Spleen (tissue), 11 donors: ENCODE results near the gene ARHGAP24. TPM values are rescaled to one million over a fixed set of nuclear protein-coding genes. Genes with fewer than 3 reads are reported as not detected.

ENCODE experiments used
- DNase-seq: peaks from one replicate; pipeline ENCODE4 v3.0.0-alpha.2; 2020
- H3K27ac ChIP-seq, 8 donors: fragments of 200-600 bp; sonication (generic) in 7 of 8; 1 replicate in 4 of 8; 2 replicates in 4 of 8; pipeline versions ENCODE4 v1.5.0 to v1.8.0; 2016 to 2021; ENCODE audit warnings: inconsistent platforms in 4 of 8, mild to moderate bottlenecking in 4 of 8, moderate library complexity in 1 of 8
- H3K27me3 ChIP-seq, 7 donors: fragments of 200-600 bp; sonication (generic) in 6 of 7; replicated peaks in 1 of 7; 1 replicate in 4 of 7; 2 replicates in 3 of 7; pipeline versions ENCODE4 v1.5.0 to v1.8.0; 2016 to 2021; ENCODE audit warnings: inconsistent platforms in 3 of 7, mild to moderate bottlenecking in 1 of 7
- H3K36me3 ChIP-seq, 6 donors: fragments of 200-600 bp; sonication (generic) in 5 of 6; 1 replicate in 4 of 6; 2 replicates in 2 of 6; pipeline versions ENCODE4 v1.5.0 to v1.8.0; 2016 to 2021; ENCODE audit warnings: inconsistent platforms in 2 of 6
- H3K4me1 ChIP-seq, 6 donors: fragments of 200-600 bp; sonication (generic) in 5 of 6; 1 replicate in 3 of 6; 2 replicates in 3 of 6; pipeline versions ENCODE4 v1.5.0 to v1.8.0; 2016 to 2021; ENCODE audit warnings: inconsistent platforms in 3 of 6
- H3K4me3 ChIP-seq, 8 donors: fragments of 200-600 bp; sonication (generic) in 7 of 8; 1 replicate in 4 of 8; 2 replicates in 4 of 8; pipeline versions ENCODE4 v1.5.0 to v1.8.0; 2016 to 2021; ENCODE audit warnings: inconsistent platforms in 4 of 8, mild to moderate bottlenecking in 4 of 8, moderate library complexity in 2 of 8
- H3K9me3 ChIP-seq, 8 donors: fragments of 200-600 bp; sonication (generic) in 7 of 8; 1 replicate in 4 of 8; 2 replicates in 4 of 8; pipeline versions ENCODE4 v1.5.0 to v1.8.0; 2016 to 2021; ENCODE audit warnings: inconsistent platforms in 4 of 8
- CTCF ChIP-seq, 11 experiments: fragments of 200-600 bp in 7 of 11; fragments of 450-650 bp in 4 of 11; sonication (generic) in 4 of 11; IDR thresholded peaks in 8 of 11; conservative IDR thresholded peaks in 3 of 11; 1 replicate in 7 of 11; 2 replicates in 4 of 11; pipeline versions ENCODE4 v1.4.0 to v1.8.0; 2016 to 2021; ENCODE audit warnings: antibody characterized with exemption in 11 of 11, inconsistent platforms in 4 of 11, mild to moderate bottlenecking in 1 of 11
- POLR2A ChIP-seq, 3 donors: fragments of 450-650 bp; IDR thresholded peaks; one replicate each; pipeline ENCODE4 v1.5.1; 2017; ENCODE audit warnings: antibody characterized with exemption in 3 of 3, mild to moderate bottlenecking in 1 of 3
- POLR2AphosphoS5 ChIP-seq, 3 donors: sonication (generic); formaldehyde crosslinking; IDR thresholded peaks; one replicate each; pipeline ENCODE4 v1.5.1; 2017; ENCODE audit warnings: antibody characterized with exemption in 3 of 3
- WGBS, 5 donors: extraction: QIAGEN DNeasy Blood & Tissue Kit in 3 of 5; methylation state at CpG; one replicate each; pipeline versions ENCODE4 v1.1.5 to v1.1.7; 2013 to 2018; 5-methylcytosine and 5-hydroxymethylcytosine counted together
- intact Hi-C: fragments of 100-400 bp; cut with DNase I; formaldehyde crosslinking; loops from one replicate; pipeline ENCODE4 v1.15.0; 2023; ENCODE audit warnings: low total_unique reads
- polyA plus RNA-seq, 3 donors: library from polyadenylated mRNA; stranded (reverse); fragments of 200-250 nt; gene quantifications; one replicate each; pipeline ENCODE4 v1.2.1, GENCODE V29; 2013
- total RNA-seq, 7 donors: library from RNA; depleted of rRNA in 3 of 7; stranded (reverse); fragments of >200 nt in 3 of 7; fragmentation: NEBNext Ultra II Directional in 4 of 7; extraction: Animal tissue kit (Norgen Biotek cat#: 25700) in 4 of 7; gene quantifications; one replicate each; pipeline versions ENCODE4 v1.1.0 to v1.2.1, GENCODE V29; 2016 to 2021
- donor health status: healthy with polysubstance abuse.
- donor health status: DM: no; HTN: no; CAD: no; lungs with moderate emphysema.
- donor health status: DM: no; HTN: no; CAD: no.
- donor health status: Bipolar disorder and iron deficiency.
- donor health status: healthy.
- donor health status: DM: no; HTN: no; CAD: no.
- donor health status: DM: yes; HTN: yes; CAD: no.

ARHGAP24 gene
- total and polyA plus RNA-seq, 10 donors = 23.1 to 199 (median 130) TPM

- 77 to 90% (median 81%) methylated on average over 4 of the region's 4 CpGs for WGBS, 5 donors
- Histone ChIP-seq H3K27ac (peak overlapping the region in 1 of 8 donors; percentile 28), H3K4me3 (no peak overlapping the region), H3K27me3 (no peaks in the 10 kb centered on the region), H3K9me3 (no peaks in the 10 kb centered on the region), H3K4me1 (peaks cover 0 to 74% (median 37%) of the 10 kb centered on the region in 6 donors), H3K36me3 (peaks cover 0 to 7% (median 0%) of the 10 kb centered on the region in 6 donors)
- no peak for TF ChIP-seq CTCF (IDR thresholded peaks at IDR 0.05 in 8 of 11, conservative IDR thresholded peaks at IDR 0.05 in 3 of 11)
- TF ChIP-seq POLR2AphosphoS5 (IDR thresholded peaks at IDR 0.05) = no peak
- no peak for TF ChIP-seq POLR2A (IDR thresholded peaks at IDR 0.05)
- no peak for DNase-seq
- intact Hi-C loops = loop anchor here (5.0 kb wide), 1 partner anchor 601 kb away; no protein-coding TSS in a partner anchor
Measured at GRCh38 chr4:85748654-85749053, 273.7 kb downstream of the ARHGAP24 start.

- H3K36me3 ChIP-seq = peaks cover 0 to 7% (median 0%) of the 10 kb centered on the region in 6 donors
- H3K4me3 ChIP-seq = no peak overlapping the region
- no peak for TF ChIP-seq CTCF (IDR thresholded peaks at IDR 0.05 in 8 of 11, conservative IDR thresholded peaks at IDR 0.05 in 3 of 11)
- TF ChIP-seq POLR2AphosphoS5 (IDR thresholded peaks at IDR 0.05) = no peak
- TF ChIP-seq POLR2A (IDR thresholded peaks at IDR 0.05) = no peak
- no peaks in the 10 kb centered on the region for H3K27me3 ChIP-seq
- H3K4me1 ChIP-seq = peaks cover 0 to 53% (median 25%) of the 10 kb centered on the region in 6 donors
- no peak for DNase-seq
- no peaks in the 10 kb centered on the region for H3K9me3 ChIP-seq
- peak overlapping the region in 1 of 8 donors; percentile 26 for H3K27ac ChIP-seq
- WGBS, 5 donors = 83 to 93% (median 86%) methylated on average over 2 of the region's 2 CpGs
- intact Hi-C loops = loop anchor here (5.0 kb wide), 1 partner anchor 670 kb away; no protein-coding TSS in a partner anchor
Measured at GRCh38 chr4:85751866-85752265, 276.9 kb downstream of the ARHGAP24 start.

DNA sequence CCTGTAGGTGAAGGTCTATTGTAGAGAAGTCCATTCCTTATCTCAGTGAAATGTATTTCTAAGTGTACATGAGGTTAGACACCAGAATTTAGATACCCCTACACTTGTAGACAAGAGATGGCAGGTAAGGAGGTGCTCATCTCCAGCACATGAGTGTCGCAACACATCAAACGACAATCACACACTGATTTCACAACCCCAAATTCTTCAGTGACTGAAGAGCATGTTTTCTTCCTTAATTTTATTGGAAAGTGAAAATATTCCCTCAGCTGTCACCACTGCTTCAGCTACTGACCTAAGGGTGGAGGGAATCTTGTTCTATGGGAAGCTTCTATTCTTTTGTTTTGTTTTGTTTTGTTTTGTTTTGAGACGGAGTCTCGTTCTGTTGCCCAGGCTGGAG, 280.3 kb downstream of the ARHGAP24 start:
- H3K27ac ChIP-seq = no peak overlapping the region
- WGBS, 5 donors = 56 to 80% (median 71%) methylated on average over 2 to 4 of the region's 4 CpGs
- peaks cover 0 to 11% (median 0%) of the 10 kb centered on the region in 6 donors for H3K36me3 ChIP-seq

More for the DNA sequence above, 280.3 kb downstream of the ARHGAP24 start:
- peaks cover 0 to 22% (median 6%) of the 10 kb centered on the region in 6 donors for H3K4me1 ChIP-seq
- no peak for TF ChIP-seq POLR2A (IDR thresholded peaks at IDR 0.05)
- TF ChIP-seq CTCF (IDR thresholded peaks at IDR 0.05 in 8 of 11, conservative IDR thresholded peaks at IDR 0.05 in 3 of 11) = no peak
- TF ChIP-seq POLR2AphosphoS5 (IDR thresholded peaks at IDR 0.05) = no peak
- H3K27me3 ChIP-seq = no peaks in the 10 kb centered on the region
- intact Hi-C loops = no loop called here
- H3K9me3 ChIP-seq = no peaks in the 10 kb centered on the region
- H3K4me3 ChIP-seq = no peak overlapping the region
- no peak for DNase-seq
